Hepatocyte (in vitro differentiated cells): ENCODE results near the gene PLCXD3. TPM values are rescaled to one million over a fixed set of nuclear protein-coding genes. Genes with fewer than 3 reads are reported as not detected.

Source experiments
- DNase-seq: peaks from one replicate; pipeline ENCODE4 v3.0.0-alpha.2; 2016; ENCODE audit warnings: low spot score
- H2AFZ ChIP-seq: fragments of 200-600 bp; sonication (generic); 2 replicates; pipeline ENCODE4 v1.6.0; 2016; ENCODE audit warnings: antibody characterized with exemption, mild to moderate bottlenecking
- H3K27ac ChIP-seq: fragments of 200-600 bp; sonication (generic); 2 replicates; pipeline ENCODE4 v1.5.1; 2016; ENCODE audit warnings: mild to moderate bottlenecking
- H3K27me3 ChIP-seq: fragments of 200-600 bp; sonication (generic); 2 replicates; pipeline ENCODE4 v1.6.1; 2016
- H3K36me3 ChIP-seq: fragments of 200-600 bp; sonication (generic); replicated peaks from 2 replicates; pipeline ENCODE4 v1.5.1; 2016; ENCODE audit warnings: low read depth; ENCODE audit not compliant: insufficient read depth
- H3K4me1 ChIP-seq: fragments of 200-600 bp; sonication (generic); 2 replicates; pipeline ENCODE4 v1.5.1; 2016; ENCODE audit warnings: mild to moderate bottlenecking, moderate library complexity; ENCODE audit not compliant: insufficient read depth
- H3K4me2 ChIP-seq: fragments of 200-600 bp; sonication (generic); 2 replicates; pipeline ENCODE4 v1.6.0; 2016
- H3K4me3 ChIP-seq: fragments of 200-600 bp; sonication (generic); 2 replicates; pipeline ENCODE4 v1.5.1; 2016; ENCODE audit warnings: mild to moderate bottlenecking
- H3K79me2 ChIP-seq: fragments of 200-600 bp; sonication (generic); 2 replicates; pipeline ENCODE4 v1.6.0; 2017; ENCODE audit warnings: mild to moderate bottlenecking
- H3K9me2 ChIP-seq: fragments of 200-600 bp; sonication (generic); replicated peaks from 2 replicates; pipeline ENCODE4 v1.6.0; 2017; ENCODE audit warnings: mild to moderate bottlenecking; ENCODE audit not compliant: insufficient read depth
- H3K9me3 ChIP-seq: fragments of 200-600 bp; sonication (generic); 2 replicates; pipeline ENCODE4 v1.5.1; 2016; ENCODE audit warnings: low read depth, mild to moderate bottlenecking
- H4K20me1 ChIP-seq: fragments of 200-600 bp; sonication (generic); 2 replicates; pipeline ENCODE4 v1.6.0; 2016; ENCODE audit warnings: mild to moderate bottlenecking; ENCODE audit not compliant: insufficient read depth, poor library complexity, severe bottlenecking
- EZH2 ChIP-seq: fragments of 200-600 bp; sonication (generic); IDR thresholded peaks from 2 replicates; pipeline ENCODE4 v1.6.1; 2016; ENCODE audit warnings: antibody characterized with exemption, mild to moderate bottlenecking, borderline replicate concordance
- EZH2phosphoT487 ChIP-seq: fragments of 200-600 bp; sonication (generic); IDR thresholded peaks from one replicate; pipeline ENCODE4 v1.6.1; 2018; ENCODE audit warnings: antibody characterized with exemption, mild to moderate bottlenecking, low read depth, moderate library complexity; ENCODE audit not compliant: unreplicated experiment, severe bottlenecking
- WGBS: methylation state at CpG from one replicate; pipeline ENCODE4 v1.1.6; 2016; ENCODE audit warnings: low lambda C conversion rate; ENCODE audit errors: missing lambda C conversion rate; 5-methylcytosine and 5-hydroxymethylcytosine counted together
- polyA plus RNA-seq: library from polyadenylated mRNA; unstranded; fragments of >200 nt; fragmentation: Nextera tagmentation; extraction: Ambion mirVana; gene quantifications from 2 replicates; pipeline ENCODE4 v1.2.1, GENCODE V29; 2016
- total RNA-seq: library from RNA; depleted of rRNA; stranded (reverse); fragments of >200 nt; gene quantifications from 2 replicates; pipeline ENCODE4 v1.2.3, GENCODE V29; 2014
- TF ChIP-seq, protein P1 (sequence below): fragments of 200-600 bp; sonication (generic); IDR thresholded peaks from 2 replicates; pipeline ENCODE4 v1.5.1; 2016; ENCODE audit warnings: antibody characterized with exemption, mild to moderate bottlenecking; ENCODE audit not compliant: poor library complexity

Gene PLCXD3
- total and polyA plus RNA-seq, 2 experiments from 2014 or later, result 0.47 to 2.2 TPM

DNA sequence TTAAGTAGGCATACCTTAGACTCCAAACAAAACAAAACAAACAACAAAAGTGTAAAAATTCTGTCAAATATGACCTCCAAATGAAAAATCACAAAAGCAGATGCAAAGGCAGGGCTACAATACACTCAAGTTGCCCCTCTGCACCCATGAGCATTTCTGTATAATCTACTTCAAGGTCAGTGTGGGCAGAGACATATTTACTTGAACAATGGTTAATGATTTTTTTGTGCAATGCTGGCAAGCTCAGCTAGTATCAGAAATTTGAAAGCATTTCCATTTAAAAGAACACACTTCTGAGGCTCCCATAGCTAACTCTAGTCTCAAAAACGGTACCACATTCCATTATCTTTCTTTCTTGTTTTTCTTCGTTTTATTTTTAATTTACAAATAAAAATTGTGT is 57.9 kb downstream of the PLCXD3 start:
- Histone ChIP-seq H3K9me2 (no peaks in the 10 kb centered on the region), H3K27me3 (no peaks in the 10 kb centered on the region), H3K27ac (no peak overlapping the region), H4K20me1 (no peaks in the 10 kb centered on the region), H3K79me2 (no peaks in the 10 kb centered on the region), H3K4me2 (no peak overlapping the region), H3K36me3 (no peaks in the 10 kb centered on the region), H2AFZ (no peak overlapping the region), H3K4me3 (no peak overlapping the region), H3K4me1 (no peaks in the 10 kb centered on the region), H3K9me3 (no peaks in the 10 kb centered on the region)
- DNase-seq, result no peak
- TF ChIP-seq EZH2 (no peak), EZH2phosphoT487 (no peak)
- TF ChIP-seq, protein P1, sequence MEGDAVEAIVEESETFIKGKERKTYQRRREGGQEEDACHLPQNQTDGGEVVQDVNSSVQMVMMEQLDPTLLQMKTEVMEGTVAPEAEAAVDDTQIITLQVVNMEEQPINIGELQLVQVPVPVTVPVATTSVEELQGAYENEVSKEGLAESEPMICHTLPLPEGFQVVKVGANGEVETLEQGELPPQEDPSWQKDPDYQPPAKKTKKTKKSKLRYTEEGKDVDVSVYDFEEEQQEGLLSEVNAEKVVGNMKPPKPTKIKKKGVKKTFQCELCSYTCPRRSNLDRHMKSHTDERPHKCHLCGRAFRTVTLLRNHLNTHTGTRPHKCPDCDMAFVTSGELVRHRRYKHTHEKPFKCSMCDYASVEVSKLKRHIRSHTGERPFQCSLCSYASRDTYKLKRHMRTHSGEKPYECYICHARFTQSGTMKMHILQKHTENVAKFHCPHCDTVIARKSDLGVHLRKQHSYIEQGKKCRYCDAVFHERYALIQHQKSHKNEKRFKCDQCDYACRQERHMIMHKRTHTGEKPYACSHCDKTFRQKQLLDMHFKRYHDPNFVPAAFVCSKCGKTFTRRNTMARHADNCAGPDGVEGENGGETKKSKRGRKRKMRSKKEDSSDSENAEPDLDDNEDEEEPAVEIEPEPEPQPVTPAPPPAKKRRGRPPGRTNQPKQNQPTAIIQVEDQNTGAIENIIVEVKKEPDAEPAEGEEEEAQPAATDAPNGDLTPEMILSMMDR, result no peak
- 77% methylated on average over 2 of the region's 2 CpGs for WGBS

DNA sequence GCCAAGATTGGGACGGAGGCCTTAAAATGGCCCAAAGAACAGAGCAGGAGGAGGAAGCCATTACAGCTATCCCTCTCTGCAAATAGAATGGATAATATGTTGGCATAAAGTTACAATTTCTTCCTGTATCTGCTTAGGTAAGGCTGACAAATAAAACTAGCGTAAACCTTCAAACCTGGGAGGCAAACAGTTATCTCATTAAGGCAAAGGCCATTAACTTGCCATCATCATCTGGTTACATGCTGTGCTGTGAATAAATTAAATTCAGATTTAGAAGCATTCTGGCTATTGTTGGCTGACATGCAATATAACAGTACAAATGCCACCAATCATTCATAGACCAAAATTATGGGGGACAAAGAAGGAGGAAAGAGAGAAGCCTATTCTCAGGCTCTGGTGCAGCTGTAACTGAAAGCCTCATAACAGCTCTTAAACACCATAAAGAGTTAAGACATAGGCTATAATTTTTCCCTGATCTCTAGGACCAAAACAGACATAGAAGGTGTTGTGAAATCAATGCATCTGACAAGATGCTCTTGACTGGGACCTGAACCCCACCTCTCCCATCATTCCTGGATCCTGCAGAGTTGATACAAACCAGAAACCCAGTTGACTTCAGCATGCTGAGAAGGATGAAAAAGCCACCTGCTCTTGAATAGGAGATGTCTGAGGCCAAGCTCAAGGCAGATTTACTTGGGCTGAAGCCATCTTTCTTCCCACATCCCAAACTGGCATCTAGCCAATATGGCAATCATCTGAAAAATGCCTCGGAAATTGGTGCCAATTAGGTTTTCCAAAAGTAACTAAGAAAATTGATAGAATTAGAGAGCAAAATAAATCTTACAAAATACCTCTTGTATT is 62.5 kb downstream of the PLCXD3 start:
- H3K27ac ChIP-seq, result no peak overlapping the region
- no peak overlapping the region for H3K4me3 ChIP-seq
- 92% methylated on average over 3 of the region's 3 CpGs for WGBS

DNA sequence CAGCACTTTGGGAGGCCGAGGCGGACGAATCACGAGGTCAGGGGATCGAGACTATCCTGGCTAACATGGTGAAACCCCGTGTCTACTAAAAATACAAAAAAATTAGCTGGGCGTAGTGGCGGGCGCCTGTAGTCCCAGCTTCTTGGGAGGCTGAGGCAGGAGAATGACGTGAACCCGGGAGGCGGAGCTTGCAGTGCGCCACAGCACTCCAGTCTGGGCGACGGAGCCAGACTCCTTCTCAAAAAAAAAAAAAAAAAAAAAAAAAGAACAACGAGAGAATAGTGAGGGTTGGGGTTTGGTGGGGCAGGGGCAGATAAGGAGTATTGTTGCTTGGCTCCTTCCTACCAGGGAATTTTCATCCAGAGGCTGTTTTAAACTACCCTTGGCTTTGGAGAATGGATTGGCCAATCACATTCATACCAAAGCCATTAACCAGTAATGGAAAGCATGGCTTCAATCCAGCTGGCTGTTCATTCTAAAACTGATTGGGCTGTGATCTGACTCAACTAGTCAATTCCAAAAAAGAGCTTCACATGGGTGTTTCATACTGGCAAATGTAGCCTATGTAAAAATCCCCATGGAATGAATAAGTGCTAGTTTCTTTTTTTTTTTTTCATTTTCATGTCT is 64.4 kb downstream of the PLCXD3 start:
- Histone ChIP-seq H3K9me2 (no peaks in the 10 kb centered on the region), H3K4me1 (no peaks in the 10 kb centered on the region), H3K27ac (no peak overlapping the region), H4K20me1 (no peaks in the 10 kb centered on the region), H3K27me3 (no peaks in the 10 kb centered on the region), H3K4me3 (no peak overlapping the region), H3K9me3 (no peaks in the 10 kb centered on the region), H3K79me2 (no peaks in the 10 kb centered on the region), H3K36me3 (no peaks in the 10 kb centered on the region), H2AFZ (no peak overlapping the region), H3K4me2 (no peak overlapping the region)
- DNase-seq, result no peak
- 97% methylated on average over 15 of the region's 16 CpGs for WGBS
- TF ChIP-seq EZH2 (no peak), EZH2phosphoT487 (no peak)
- TF ChIP-seq, protein P1, result no peak

More for the DNA sequence above, 62.5 kb downstream of the PLCXD3 start:
- Histone ChIP-seq H2AFZ (no peak overlapping the region), H3K4me1 (no peaks in the 10 kb centered on the region), H3K9me3 (no peaks in the 10 kb centered on the region), H4K20me1 (no peaks in the 10 kb centered on the region), H3K79me2 (no peaks in the 10 kb centered on the region), H3K27me3 (no peaks in the 10 kb centered on the region), H3K36me3 (no peaks in the 10 kb centered on the region), H3K4me2 (no peak overlapping the region), H3K9me2 (no peaks in the 10 kb centered on the region)
- TF ChIP-seq EZH2phosphoT487 (no peak), EZH2 (no peak)
- TF ChIP-seq, protein P1, result no peak
- no peak for DNase-seq
